HG02840 (cell line): Measurements from ENCODE around the gene ENG.
"Not testable (repeated sequence)": the region's sequence is repeated elsewhere in the genome, so short reads cannot be mapped to it uniquely, and the experiment has no call there.

ENCODE experiments used
- ATAC-seq: cut with Tn5 transposase; IDR thresholded peaks from one replicate; pipeline ENCODE4 v1.9.1; 2021; ENCODE audit warnings: mild to moderate bottlenecking, moderate library complexity, moderate number of reproducible peaks; ENCODE audit not compliant: unreplicated experiment, low FRiP score

ENG gene

DNA sequence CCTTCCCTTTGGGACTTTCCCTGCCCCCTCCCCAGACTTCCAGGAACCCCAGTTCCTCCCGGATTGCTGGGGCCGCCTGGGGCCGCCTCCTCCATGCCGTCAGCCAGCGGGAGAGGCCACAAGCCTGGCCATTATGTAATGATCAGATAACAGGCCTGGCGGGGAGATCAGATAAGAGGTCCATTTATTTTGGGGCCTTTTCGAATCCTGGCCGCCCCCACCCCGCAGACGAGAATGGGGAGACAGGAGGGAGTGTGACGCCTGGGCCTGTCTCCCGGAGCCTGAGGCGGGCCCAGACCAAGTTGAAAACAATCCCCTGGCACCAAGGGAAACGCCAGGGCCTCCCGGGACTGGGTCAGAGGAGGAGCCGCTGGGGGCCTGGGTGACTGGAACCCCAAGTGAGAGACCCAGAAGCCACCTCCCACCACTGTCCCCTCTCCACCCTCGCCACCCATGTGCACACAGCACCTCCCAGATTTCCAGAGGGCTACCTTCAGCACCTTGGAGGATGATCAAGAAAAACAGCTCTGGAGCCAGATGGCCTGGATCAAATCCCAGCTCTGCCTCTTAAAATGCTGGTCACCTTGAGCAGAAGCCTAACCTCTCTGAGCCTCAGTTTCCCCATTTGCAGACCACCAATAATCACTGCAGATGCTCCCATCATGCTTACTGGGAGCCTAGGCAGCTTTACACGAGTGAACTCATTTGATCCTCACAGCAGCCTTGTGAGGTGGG, 7.8 kb downstream of the ENG start:
- no peak for ATAC-seq

DNA sequence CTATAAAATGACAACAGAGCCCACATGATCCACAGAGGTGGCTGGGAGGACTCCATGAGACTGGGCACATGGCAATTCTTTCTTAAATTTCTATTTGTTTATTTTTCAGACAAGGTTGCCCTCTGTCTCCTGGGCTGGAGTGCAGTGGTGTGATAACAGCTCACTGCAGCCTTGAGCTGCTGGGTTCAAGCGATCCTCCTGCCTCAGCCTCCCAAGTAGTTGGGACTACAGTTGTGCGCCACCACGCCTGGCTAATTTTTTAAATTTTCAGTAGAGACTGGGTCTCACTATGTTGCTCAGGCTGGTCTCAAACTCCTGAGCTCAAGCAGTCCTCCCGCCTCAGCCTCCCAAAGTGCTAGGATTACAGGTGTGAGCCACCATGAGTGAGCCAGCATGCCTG, 8.8 kb downstream of the ENG start:
- ATAC-seq: not testable (repeated sequence)

DNA sequence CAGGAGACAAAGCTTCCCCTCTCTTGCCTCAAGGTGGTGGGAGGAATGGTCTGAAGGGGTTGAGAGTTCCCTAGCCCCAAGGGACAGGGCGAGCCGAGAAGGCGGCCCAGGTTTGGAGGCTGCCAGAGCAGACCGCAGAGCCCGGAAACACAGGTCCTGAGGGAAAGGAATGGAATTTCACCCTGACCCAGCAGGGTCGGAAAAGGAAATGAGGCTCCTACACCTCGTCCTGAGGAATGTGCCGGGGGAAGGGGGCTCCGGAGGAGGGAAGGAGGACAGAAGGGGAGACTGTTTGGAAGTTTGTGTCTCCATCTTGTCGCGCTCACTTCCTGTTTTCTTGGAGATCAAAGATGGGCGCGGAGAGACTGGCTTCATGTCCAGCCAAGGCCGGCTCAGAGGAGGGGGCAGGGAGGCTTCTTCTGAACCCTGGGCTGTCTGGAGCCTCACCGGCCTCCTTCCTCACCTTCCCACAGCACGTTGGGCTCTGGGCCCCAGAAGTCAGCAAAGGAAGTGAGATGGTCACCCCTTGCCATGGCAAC, 9.6 kb downstream of the ENG start:
- no peak for ATAC-seq

DNA sequence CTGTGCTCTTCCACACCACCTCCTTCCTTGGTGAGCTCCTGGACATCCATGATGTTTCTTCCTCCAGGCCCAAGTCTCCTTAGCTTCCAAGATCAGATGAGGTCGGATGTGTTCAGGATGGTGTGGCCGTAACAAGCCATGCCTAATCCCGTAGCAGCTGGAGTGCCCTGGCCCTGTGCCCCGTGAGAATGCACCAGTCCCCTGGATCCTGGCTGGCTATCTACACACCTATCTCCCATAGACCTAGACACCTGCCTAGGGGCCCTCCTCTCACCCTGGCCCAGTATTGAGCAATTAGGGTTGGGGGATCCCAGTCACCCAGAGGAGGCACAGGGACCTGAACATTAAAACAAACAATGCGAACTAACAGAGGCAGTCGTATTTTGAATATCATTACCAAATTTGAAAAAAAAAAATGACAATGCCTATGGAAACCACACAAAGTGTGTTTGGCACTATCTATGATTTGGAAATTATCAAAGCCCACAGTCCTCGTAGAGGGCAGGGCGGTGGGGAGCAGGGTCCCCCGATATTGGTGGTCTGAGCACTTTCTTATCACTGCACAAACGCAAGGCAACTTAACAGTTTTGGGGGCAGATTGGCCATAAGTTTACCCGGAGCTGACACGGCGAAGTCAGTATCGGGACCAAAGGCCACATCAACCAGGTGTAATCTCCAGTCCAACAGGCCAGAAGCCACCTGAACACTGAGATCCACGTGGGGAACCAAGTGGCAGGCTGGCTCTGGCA, 13.2 kb downstream of the ENG start:
- ATAC-seq: no peak

DNA sequence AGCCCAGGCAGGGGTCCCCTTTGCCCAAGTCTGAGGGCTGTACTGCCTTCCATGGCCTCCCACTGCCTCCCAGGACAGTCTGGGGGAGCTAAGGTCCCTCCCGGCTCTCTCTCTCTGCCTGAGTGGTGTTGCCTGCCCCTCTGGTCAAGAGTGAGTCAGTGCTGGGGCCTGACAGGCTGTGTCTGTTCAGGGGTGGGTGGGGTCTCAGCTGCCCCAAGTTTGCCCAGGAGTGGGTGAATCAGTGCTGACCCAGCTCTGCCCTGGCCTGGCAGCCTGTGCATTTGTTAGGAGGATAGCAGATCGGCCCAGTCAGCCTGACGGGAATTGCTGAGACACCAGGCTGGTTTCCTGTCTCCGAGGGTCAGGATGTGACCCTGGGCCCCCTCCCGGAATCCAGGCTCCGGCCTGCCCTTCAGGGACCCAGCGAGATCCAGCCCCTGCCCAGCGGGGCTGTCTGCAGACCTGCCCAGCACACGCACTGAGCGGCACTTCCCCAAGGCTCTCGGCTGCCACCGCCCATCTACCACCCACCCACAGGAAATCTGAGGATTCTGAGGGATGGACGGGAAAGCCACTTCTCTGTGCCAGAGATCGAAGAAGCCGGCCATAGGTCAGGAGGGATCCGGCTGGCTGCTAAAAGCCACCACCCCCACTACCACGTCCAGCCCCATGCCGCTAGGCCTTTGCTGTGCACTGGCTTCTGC, 15.9 kb downstream of the ENG start:
- ATAC-seq: no peak

DNA sequence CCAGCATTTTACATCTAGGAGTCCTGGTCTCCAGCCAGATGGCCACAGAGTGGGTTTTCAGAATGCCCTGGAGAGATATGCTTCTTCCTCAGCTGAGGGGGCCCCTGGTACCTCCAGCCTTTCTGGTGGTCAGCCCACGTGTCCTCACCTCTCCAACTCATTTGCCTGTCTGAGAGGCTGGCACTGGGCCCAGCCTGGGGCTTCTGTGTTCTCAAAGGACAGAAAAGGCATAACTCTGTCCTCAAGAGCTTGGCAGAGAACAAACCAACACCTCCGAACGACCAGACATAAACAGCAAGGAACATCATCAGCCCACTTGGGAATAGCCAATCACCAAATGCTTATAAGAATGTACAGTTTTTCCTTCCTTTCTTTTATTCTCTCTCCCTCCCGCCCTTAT, 17.1 kb downstream of the ENG start:
- no peak for ATAC-seq

DNA sequence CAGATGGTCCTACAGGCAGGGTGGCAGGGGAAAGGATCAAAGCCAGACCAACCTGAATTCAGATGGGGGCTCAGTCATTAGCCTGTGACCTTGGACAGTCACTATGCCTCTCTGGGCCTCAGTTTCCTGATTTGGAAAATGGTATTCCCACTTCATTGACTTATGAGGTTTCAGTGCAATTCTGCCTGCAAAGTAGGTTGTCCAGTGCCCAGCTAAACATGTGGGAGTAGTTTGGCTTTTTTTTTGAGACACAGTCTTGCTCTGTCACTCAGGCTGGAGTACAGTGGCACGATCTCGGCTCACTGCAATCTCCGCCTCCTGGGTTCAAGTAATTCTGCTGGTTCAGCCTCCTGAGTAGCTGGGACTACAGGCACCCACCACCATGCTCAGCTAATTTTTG, 17.9 kb downstream of the ENG start:
- ATAC-seq: not testable (repeated sequence)

DNA sequence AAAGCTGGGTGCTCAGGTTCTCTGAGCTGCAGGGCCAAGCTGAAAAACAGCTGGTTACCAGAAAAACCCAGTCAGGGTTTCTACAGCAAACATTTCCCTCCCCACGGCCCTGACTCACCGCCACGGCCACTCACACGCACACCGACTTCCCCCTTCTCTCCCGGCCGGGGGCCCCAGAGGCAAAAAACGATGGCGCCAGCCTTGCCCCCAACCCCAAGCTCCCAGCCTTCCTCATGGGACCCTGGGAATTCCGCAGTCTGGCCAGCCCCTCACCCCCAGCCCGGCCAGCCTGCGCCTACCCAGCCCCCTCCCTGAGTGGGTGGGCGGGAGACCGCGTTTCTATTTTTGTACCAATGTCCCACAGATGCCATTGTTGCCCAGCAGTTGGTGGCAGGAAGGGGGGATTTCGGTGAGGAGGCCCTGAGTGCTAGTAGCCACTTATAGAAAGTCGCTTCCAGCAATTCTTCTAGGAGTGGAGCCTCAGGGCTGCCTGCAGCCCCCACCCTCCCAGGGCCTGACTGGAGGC, 18.4 kb downstream of the ENG start:
- no peak for ATAC-seq

DNA sequence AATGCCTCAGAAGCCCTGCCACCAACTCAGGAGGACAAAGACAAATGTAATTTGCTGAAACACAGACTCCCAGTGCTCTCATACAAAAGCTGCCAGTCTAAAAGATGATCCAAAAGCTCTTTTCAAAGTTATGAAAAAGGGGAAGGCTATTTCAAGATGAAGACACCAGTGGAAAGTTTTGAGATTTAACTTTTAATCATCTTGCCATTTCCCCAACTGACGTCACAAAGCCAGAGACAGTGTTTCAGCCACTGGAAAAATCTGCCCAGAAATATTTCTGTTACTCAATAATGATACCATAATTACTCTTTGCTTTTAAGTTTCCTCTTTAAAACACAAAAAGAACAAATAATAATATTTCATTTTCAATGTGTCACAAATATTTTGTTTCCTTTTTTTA, 20.9 kb downstream of the ENG start:
- no peak for ATAC-seq

DNA sequence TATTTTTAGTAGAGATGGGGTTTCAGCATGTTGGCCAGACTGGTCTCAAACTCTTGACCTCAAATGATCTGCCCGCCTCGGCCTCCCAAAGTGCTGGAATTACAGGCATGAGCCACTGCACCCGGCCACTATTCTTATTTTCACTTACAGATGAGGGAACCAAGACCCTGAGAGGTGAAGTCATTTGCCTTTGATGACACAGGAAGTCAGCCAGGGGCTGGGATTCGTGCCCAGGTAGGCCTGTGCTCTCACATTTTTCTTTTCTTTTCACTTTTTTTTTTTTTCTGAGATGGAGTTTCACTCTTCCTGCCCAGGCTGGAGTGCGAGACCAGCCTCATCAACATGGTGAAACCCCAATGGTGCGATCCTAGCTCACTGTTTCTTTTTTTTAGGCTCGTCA, 22.2 kb downstream of the ENG start:
- no peak for ATAC-seq

DNA sequence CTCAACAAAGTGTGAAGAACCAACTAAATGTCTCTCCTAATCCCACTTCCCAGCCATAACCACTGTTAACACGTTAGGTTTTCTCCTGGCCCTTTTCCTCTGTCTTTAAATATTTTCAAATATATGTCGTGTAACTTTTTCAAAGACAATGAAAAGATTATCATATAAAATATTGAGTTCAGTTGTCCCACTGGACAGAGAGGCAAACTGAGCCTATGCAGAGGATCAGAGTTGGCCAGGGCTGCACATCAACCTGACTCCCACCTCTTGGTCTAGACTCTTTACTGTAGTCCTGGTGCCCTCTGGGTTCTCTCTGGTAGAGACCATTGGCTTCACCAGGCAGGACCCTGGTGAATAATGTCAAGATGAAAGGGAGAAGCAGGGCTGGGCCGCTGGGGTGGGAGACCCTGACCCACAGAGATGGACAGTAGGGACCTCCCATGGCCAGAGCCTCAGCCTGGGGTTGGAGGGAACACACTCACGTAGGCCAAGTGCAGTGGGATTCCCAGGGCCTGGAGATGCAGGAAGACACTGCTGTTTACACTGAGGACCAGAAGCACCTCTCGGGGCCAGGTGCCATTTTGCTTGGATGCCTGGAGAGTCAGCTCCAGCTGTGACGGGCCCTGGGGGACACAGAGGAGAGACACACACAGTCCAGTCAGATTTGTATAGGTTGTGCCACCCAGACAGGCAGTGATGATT, 25.1 kb downstream of the ENG start:
- no peak for ATAC-seq

DNA sequence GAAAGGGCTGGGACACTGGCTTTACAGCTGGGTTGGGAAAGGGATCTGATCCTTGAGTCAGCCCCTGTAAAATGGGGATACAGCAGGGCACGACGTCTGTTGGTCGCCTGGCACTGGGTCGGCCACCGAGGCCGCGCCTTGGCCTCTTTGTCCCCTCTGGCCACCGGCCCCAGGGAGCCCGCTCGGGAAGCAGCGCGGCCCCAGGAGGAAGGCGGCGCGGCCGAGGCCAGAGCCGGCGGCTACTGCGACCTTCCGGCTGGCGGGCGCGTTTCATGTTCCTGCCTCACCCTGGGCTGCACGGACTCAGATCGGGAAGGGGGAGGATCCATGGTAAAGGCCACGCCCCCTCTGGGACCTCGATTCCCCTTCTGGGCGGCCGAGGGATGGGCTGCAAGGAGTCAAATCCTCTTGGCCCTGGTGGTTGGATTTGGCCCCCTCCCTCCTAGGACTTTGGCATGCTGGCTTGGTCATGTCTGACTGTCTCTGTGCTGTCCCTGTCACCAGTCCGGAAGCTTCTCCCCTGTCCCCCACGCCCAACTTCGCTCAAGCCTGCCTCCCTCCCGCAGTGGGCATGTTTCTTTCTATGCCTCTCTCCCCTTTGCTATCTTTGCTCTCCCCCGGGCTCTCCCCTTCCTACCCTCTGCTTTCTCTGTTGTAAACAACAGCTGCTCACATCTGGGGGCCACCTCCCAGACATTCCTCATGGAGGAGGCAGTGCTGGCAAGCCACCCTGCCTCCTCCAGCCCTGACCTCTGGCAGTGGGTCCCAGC, 26.0 kb downstream of the ENG start:
- ATAC-seq: no peak

DNA sequence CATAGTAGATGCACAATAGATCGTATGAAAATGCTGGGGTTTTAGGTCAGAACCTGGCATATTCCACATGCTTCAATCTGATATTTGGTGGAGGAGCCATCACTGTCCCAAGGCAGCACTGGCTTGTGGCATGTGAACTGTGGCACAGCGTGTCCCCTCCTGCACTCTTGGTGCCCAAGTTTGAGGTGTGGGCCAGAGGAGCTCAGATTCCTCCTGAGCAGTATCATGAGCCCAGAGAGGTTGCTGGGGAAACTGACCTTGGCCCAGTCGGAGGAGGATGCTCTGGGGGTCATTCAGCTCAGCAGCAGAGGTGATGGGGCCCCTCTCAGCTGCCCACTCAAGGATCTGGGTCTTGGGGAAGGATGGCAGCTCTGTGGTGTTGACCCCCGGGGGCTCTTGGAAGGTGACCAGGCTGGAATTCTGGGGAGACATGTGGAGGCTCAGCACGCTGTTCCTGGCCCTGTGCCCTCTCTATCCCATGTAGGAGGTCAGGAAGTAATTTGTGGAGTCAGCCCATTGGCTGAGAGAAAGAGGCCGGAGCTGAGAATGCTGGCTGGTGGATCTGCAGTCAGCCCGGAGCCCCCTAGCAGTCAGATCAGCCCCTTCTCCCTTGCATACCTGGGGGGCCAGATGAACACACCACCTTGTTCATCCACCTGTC, 28.1 kb downstream of the ENG start:
- no peak for ATAC-seq

DNA sequence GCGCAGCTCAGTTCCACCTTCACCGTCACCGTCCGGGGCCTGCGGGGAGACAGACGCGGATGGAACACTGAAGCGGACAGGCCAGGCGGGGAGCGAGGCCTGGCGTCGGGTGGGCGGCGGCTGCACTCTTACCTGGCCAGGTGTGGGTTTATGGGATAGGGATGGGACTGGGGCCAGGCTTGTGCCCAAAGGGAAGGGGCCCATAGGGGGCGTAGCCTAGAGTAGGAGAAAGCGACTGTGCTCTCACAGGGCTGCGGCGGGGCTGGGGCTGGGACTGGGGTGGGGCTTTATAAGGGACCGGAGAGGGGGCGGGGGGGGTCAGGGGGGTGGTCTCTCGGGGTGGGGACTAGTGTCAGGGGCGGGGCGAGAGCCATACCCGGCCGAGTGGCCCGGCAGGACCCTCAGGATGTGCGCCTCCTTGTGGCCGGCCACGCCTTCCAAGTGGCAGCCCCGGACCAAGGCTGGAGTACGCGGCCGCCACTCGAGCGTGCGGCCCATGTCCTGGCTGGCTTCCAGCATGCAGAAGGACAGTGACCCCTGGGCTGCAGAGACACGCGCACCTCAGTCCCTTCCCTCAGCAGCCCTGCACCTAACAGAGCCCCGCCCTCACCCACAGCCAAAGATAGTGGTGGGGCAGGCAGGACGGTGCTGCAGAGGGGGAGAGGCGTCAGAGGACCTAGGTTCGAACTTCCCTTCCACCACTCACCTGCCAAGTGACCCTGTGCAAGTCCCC, 29.0 kb downstream of the ENG start:
- ATAC-seq: no peak

DNA sequence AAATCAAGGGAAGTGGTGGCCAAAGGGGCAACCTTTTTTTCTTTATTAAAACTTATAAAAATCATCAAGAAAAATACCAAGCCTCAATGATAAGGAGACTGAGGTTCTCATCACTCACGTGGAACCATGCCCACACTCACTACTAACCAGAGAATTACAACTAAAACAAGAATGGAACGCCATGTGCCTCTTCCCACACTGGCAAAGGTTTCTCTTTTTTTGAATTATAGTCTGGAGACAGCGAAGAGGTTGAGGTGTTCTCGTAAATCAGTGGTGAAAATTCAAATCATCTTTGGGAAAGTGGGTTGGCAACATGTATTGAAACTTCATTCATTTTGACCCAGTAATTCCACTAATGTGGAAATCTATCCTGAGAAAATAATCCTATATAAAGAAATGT, 32.4 kb downstream of the ENG start:
- no peak for ATAC-seq

DNA sequence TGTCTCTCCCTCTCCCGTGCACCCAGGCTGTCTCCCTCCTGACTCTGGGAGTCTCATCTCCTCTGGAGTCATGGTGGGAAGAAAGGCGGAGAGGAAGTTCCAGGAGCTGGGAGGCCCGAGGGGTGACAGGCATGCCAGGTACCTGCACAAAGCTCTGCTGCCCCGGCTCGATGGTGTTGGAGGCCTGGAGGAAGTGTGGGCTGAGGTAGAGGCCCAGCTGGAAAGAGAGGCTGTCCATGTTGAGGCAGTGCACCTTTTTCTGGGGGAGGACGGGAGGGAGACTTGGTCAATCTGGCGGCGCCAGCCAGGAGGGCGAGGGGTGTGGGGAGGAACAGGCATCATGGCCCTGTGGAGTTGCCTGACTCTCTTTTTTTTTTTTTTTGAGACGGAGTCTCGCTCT, 35.9 kb downstream of the ENG start:
- no peak for ATAC-seq

DNA sequence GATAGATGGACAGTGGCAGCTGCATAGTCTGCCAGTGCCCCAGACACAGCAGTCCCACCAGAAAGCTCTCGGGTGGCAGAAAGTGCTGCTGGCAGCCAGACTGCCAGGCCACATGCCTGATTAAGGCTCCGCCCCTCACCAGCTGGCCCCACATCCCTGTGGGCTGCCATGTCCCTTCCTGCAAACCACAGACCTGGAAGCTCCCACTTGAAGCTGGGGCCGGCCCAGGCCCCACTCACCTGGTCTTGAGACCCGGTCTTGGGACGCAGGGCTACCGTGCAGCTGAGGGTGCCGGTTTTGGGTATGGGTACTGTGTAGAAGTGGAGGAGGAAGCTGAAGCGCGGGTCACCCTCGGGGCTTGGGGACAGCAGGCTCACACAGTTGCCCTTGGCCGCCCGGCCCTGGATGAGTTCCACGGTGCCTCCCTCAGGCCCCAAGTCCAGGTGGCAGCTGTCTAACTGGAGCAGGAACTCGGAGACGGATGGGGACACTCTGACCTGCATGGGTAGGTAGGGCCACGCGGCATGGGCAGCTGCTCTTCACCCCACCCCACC, 36.5 kb downstream of the ENG start:
- ATAC-seq: no peak

DNA sequence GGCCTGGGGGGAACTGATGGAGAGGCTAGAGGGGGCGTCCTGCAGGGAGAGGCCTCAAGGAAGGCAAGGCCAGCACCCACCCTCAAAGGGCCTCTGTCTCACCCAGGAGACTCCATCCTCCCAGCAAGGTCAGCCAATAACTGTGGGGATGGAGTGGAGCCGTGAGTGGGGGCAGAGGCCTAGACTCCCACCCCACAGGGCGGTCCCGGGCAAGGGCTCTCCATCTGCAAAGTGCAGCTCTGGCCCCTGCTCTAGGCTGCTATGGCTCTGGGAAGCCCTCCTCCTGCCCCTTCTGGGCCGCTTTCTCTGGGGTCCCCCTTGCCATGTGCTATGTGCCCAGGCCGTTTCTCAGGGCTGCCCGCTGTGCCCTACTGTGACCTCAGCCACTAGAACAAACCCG, 37.7 kb downstream of the ENG start:
- no peak for ATAC-seq
